ENCODE results near the gene UNC5C.

Gene UNC5C

DNA sequence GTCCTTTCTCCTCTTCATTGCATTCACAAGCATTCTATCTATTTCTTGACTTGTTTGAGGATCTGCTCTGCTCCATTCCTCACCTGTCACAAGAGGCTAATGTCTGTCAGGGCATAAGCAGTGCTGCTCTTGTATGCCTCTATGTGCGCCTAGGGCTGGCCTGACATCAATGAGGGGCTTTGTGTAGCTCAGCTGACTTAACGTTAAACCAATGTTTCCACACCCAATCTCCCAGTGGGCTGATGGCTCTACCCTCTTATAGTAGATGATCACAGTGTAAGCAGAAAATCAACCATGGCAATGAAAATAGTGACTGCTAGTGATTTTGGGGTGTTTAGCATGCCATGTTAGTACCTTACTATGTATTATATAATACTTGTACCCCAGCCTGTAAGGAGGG is 139.0 kb downstream of the UNC5C start:
- H3K27ac ChIP-seq (ENCODE audit: low read length): no peak overlapping the region
- no peaks in the 10 kb centered on the region for H3K4me1 ChIP-seq (ENCODE audit: control insufficient read depth, insufficient read depth, low read length)
- no peaks in the 10 kb centered on the region for H3K9me3 ChIP-seq (ENCODE audit: control insufficient read depth in 2 of 2, low read length in 2 of 2)
- H3K4me3 ChIP-seq (ENCODE audit: low read length in 2 of 2): no peak overlapping the region
- H3K27me3 ChIP-seq (ENCODE audit: control insufficient read depth in 1 of 2, insufficient read depth in 2 of 2, low read length in 2 of 2): no peaks in the 10 kb centered on the region
- H3K9ac ChIP-seq (ENCODE audit: low read length in 2 of 2): no peak overlapping the region
- H3K36me3 ChIP-seq (ENCODE audit: control insufficient read depth in 2 of 2, insufficient read depth in 2 of 2, low read length in 2 of 2): no peaks in the 10 kb centered on the region

DNA sequence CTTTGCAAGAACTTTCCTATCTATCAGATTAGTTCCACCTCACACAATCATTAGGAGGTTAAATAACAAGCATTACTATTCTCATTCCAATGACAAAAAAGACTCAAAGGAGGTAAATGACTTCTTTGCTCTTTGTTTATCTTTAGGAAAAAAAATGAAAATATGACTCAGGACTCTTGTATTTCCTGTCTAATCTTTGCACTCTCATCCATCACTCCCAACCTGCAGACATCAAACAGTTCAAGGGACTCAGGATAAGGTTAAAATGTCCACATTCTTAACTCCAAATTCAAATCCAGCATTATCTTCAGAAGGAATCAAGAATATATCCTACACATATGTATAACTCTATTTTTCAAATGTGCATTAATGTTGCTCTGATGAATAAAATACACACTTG is 139.6 kb downstream of the UNC5C start:
- no peak overlapping the region for H3K9ac ChIP-seq (ENCODE audit: low read length in 2 of 2)

DNA sequence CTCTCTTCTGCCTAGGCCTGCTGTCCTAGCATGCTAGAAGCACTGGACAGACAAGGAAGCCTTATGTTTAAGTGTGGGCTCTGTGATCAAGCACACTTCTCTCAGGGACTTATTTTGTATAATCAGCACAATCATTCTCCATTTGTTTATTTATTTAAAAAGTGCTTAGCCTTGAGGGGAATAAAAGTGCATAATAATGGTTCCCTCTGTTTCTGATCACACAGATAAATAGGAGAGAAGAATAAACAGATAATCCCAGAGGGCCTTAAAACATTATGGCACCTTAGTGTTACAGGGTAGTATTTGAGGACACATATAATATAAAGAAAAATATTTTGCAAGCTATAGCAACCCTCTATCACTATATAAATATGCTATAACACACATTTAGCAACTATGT is 146.5 kb downstream of the UNC5C start:
- H3K9ac ChIP-seq (ENCODE audit: low read length in 2 of 2): no peak overlapping the region
- no peaks in the 10 kb centered on the region for H3K36me3 ChIP-seq (ENCODE audit: control insufficient read depth in 2 of 2, insufficient read depth in 2 of 2, low read length in 2 of 2)
- no peak overlapping the region for H3K27ac ChIP-seq (ENCODE audit: low read length)
- H3K4me3 ChIP-seq (ENCODE audit: low read length in 2 of 2): no peak overlapping the region
- no peaks in the 10 kb centered on the region for H3K9me3 ChIP-seq (ENCODE audit: control insufficient read depth in 2 of 2, low read length in 2 of 2)
- H3K27me3 ChIP-seq (ENCODE audit: control insufficient read depth in 1 of 2, insufficient read depth in 2 of 2, low read length in 2 of 2): no peaks in the 10 kb centered on the region
- H3K4me1 ChIP-seq (ENCODE audit: control insufficient read depth, insufficient read depth, low read length): no peaks in the 10 kb centered on the region

More for the DNA sequence above, 139.6 kb downstream of the UNC5C start:
- Histone ChIP-seq H3K36me3 (ENCODE audit: control insufficient read depth in 2 of 2, insufficient read depth in 2 of 2, low read length in 2 of 2) (no peaks in the 10 kb centered on the region), H3K27ac (ENCODE audit: low read length) (no peak overlapping the region), H3K4me1 (ENCODE audit: control insufficient read depth, insufficient read depth, low read length) (no peaks in the 10 kb centered on the region), H3K4me3 (ENCODE audit: low read length in 2 of 2) (no peak overlapping the region), H3K27me3 (ENCODE audit: control insufficient read depth in 1 of 2, insufficient read depth in 2 of 2, low read length in 2 of 2) (no peaks in the 10 kb centered on the region), H3K9me3 (ENCODE audit: control insufficient read depth in 2 of 2, low read length in 2 of 2) (no peaks in the 10 kb centered on the region)

DNA sequence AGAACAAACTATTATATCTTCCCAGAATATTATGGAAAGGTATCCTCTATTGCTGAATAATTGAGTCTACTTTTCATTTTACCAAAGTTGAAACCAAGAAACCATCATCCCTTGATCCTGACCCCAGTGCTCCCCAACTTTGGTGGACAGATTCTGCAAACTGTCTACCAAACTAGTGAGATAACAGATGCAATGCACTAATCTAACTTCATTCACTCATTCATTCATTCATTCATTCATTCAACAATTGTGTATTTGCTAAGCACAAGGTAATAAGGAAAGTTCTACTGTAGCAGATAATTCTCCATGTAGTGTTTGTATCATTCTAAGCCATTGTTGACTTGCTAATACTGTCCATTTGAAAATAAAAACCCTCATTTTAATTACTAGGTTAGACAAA is 150.6 kb downstream of the UNC5C start:
- Histone ChIP-seq H3K4me3 (ENCODE audit: low read length in 2 of 2) (no peak overlapping the region), H3K9me3 (ENCODE audit: control insufficient read depth in 2 of 2, low read length in 2 of 2) (no peaks in the 10 kb centered on the region), H3K27me3 (ENCODE audit: control insufficient read depth in 1 of 2, insufficient read depth in 2 of 2, low read length in 2 of 2) (no peaks in the 10 kb centered on the region), H3K4me1 (ENCODE audit: control insufficient read depth, insufficient read depth, low read length) (no peaks in the 10 kb centered on the region), H3K36me3 (ENCODE audit: control insufficient read depth in 2 of 2, insufficient read depth in 2 of 2, low read length in 2 of 2) (no peaks in the 10 kb centered on the region), H3K9ac (ENCODE audit: low read length in 2 of 2) (no peak overlapping the region), H3K27ac (ENCODE audit: low read length) (no peak overlapping the region)

DNA sequence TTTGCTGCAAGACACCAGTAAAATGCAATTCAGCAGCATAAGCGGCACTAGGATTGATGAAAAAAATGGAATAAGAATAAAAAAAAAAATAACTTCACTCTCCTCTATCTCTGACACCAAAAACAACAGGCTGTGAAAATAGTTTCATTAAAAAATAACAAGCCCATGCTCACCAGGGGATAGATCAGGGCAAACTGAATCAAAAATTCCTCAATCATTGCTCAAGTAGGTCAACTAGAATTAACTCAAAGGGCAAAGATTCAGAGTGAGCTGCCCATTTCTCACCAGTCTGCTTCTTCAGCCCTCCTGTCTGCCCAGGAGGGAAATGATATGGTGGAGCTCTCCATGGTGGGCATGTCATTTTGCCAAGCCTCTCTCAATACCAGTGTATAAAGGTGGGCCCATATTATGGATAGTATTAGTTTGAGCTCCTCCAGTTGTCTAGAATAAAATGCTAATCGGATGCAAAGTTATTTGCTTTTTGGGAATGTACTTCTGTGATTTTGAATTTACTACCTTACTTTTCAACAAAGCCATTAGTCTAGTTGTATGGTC is 153.9 kb downstream of the UNC5C start:
- H3K4me3 ChIP-seq (ENCODE audit: low read length in 2 of 2): no peak overlapping the region
- H3K9ac ChIP-seq (ENCODE audit: low read length in 2 of 2): no peak overlapping the region
- no peaks in the 10 kb centered on the region for H3K9me3 ChIP-seq (ENCODE audit: control insufficient read depth in 2 of 2, low read length in 2 of 2)
- H3K36me3 ChIP-seq (ENCODE audit: control insufficient read depth in 2 of 2, insufficient read depth in 2 of 2, low read length in 2 of 2): no peaks in the 10 kb centered on the region
- no peaks in the 10 kb centered on the region for H3K27me3 ChIP-seq (ENCODE audit: control insufficient read depth in 1 of 2, insufficient read depth in 2 of 2, low read length in 2 of 2)
- no peaks in the 10 kb centered on the region for H3K4me1 ChIP-seq (ENCODE audit: control insufficient read depth, insufficient read depth, low read length)
- no peak overlapping the region for H3K27ac ChIP-seq (ENCODE audit: low read length)

DNA sequence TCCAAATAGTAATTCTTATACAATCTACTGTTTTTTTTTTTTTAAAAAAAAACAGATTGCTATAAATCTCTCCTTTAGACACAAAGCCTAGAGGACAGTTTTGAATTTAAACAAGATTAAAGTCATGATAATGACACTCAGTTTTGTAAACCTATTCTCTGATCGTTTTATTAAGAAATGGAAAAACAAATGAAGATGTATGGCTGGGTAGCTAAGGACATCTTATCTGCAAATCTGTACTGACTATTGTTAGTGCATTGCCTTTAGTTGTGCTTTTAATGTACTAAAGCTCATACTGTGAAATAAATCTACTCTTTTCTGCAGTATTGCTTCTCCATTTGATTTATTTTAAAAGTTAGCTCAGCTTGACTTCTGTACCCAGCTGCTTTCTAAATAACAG is 155.0 kb downstream of the UNC5C start:
- Histone ChIP-seq H3K27ac (ENCODE audit: low read length) (no peak overlapping the region), H3K9me3 (ENCODE audit: control insufficient read depth in 2 of 2, low read length in 2 of 2) (no peaks in the 10 kb centered on the region), H3K36me3 (ENCODE audit: control insufficient read depth in 2 of 2, insufficient read depth in 2 of 2, low read length in 2 of 2) (no peaks in the 10 kb centered on the region), H3K4me1 (ENCODE audit: control insufficient read depth, insufficient read depth, low read length) (no peaks in the 10 kb centered on the region), H3K9ac (ENCODE audit: low read length in 2 of 2) (no peak overlapping the region), H3K27me3 (ENCODE audit: control insufficient read depth in 1 of 2, insufficient read depth in 2 of 2, low read length in 2 of 2) (no peaks in the 10 kb centered on the region), H3K4me3 (ENCODE audit: low read length in 2 of 2) (no peak overlapping the region)

DNA sequence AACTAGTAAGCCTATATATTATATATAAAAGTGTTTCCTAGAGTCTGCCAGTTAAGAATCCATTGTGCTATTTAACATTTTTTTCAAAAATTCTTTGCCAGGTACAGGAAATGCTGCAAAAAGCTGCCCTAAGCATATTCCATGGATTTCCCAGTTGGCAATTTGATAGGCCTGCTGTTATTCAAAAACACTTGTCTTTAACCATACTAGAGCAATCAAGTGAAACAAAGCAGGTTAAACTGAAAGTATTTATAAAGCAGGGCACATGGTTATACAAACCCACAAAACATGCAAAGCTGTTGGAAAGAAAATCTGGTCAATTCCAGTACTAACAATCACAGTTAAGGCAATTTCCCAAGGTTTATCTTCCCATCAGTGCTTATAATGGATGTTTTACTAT is 159.9 kb downstream of the UNC5C start:
- no peak overlapping the region for H3K27ac ChIP-seq (ENCODE audit: low read length)

DNA sequence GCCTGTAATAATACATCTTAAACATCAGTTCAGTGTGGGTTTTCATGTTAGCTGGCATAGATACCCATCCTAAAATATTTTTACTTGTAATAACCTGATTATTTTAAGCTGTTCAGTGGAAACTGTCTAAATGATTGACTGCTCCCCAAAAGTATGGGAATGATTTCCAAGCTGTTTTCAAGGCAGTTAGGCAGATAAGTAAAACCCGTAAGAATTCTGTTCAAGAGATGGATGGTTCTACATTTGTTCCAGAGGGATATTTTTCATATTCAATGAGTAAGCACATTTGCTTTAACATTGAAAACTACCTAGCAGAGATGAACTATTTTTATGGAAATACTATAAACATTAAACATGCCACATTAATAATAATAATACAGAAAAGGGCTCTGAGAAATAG is 161.1 kb downstream of the UNC5C start:
- Histone ChIP-seq H3K9me3 (ENCODE audit: control insufficient read depth in 2 of 2, low read length in 2 of 2) (no peaks in the 10 kb centered on the region), H3K27ac (ENCODE audit: low read length) (no peak overlapping the region), H3K9ac (ENCODE audit: low read length in 2 of 2) (no peak overlapping the region), H3K36me3 (ENCODE audit: control insufficient read depth in 2 of 2, insufficient read depth in 2 of 2, low read length in 2 of 2) (no peaks in the 10 kb centered on the region), H3K27me3 (ENCODE audit: control insufficient read depth in 1 of 2, insufficient read depth in 2 of 2, low read length in 2 of 2) (no peaks in the 10 kb centered on the region), H3K4me1 (ENCODE audit: control insufficient read depth, insufficient read depth, low read length) (no peaks in the 10 kb centered on the region), H3K4me3 (ENCODE audit: low read length in 2 of 2) (no peak overlapping the region)

More for the DNA sequence above, 159.9 kb downstream of the UNC5C start:
- Histone ChIP-seq H3K36me3 (ENCODE audit: control insufficient read depth in 2 of 2, insufficient read depth in 2 of 2, low read length in 2 of 2) (no peaks in the 10 kb centered on the region), H3K9me3 (ENCODE audit: control insufficient read depth in 2 of 2, low read length in 2 of 2) (no peaks in the 10 kb centered on the region), H3K27me3 (ENCODE audit: control insufficient read depth in 1 of 2, insufficient read depth in 2 of 2, low read length in 2 of 2) (no peaks in the 10 kb centered on the region), H3K4me3 (ENCODE audit: low read length in 2 of 2) (no peak overlapping the region), H3K4me1 (ENCODE audit: control insufficient read depth, insufficient read depth, low read length) (no peaks in the 10 kb centered on the region), H3K9ac (ENCODE audit: low read length in 2 of 2) (no peak overlapping the region)

DNA sequence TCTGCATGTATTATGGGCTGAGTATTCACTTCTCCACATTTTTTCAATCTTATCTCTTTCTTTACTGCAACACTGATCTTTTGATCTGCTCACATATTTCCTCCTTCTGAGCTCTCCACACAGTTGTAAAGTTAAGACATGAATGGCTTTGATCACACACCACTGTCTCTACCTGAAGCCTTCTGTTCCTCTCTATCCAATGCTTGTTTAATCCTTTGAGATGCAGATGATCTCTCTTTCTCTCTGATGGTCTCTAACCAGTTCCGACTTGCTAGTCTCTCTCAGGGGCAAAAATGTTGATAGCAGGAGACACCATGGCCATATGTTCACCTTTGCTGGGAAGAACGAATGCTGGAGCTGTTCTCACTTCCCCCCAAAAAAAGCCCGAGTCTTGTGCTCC is 162.4 kb downstream of the UNC5C start:
- no peaks in the 10 kb centered on the region for H3K27me3 ChIP-seq (ENCODE audit: control insufficient read depth in 1 of 2, insufficient read depth in 2 of 2, low read length in 2 of 2)
- no peak overlapping the region for H3K9ac ChIP-seq (ENCODE audit: low read length in 2 of 2)
- H3K36me3 ChIP-seq (ENCODE audit: control insufficient read depth in 2 of 2, insufficient read depth in 2 of 2, low read length in 2 of 2): no peaks in the 10 kb centered on the region
- no peaks in the 10 kb centered on the region for H3K4me1 ChIP-seq (ENCODE audit: control insufficient read depth, insufficient read depth, low read length)
- no peak overlapping the region for H3K4me3 ChIP-seq (ENCODE audit: low read length in 2 of 2)
- no peak overlapping the region for H3K27ac ChIP-seq (ENCODE audit: low read length)
- no peaks in the 10 kb centered on the region for H3K9me3 ChIP-seq (ENCODE audit: control insufficient read depth in 2 of 2, low read length in 2 of 2)

DNA sequence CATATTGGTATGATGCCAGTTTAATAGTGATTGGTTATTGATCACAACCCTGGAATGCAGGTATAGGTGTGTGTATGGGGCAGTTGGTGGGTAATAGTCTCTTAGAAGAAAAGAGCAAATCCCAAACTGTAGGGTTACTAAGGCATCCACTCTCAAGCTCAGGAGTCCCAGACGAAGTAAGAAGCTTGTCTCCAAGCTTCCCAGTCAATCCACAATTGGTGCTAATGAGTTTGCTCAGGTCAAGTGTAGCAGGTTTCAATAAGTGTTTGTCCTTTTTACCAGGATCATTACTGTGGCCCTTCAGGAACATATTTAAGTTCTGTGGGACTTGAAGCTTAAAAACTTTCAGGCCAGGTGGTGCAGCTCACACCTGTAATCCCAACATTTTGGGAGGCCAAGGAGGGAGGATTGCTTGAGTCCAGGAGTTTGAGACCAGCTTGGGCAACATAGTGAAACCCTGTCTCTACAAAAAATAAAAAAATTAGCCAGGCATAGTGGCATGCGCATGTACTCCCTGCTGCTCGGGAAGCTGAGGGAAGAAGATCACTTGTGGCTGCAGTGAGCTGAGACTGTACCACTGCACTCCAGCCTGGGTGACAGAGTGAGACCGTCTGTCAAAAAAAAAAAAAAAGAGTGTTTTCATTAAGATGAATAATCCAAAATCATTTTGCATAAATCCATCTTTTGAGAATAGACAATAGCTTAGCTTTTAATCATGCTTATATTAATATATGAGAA is 166.8 kb downstream of the UNC5C start:
- no peak overlapping the region for H3K27ac ChIP-seq (ENCODE audit: low read length)
- no peaks in the 10 kb centered on the region for H3K27me3 ChIP-seq (ENCODE audit: control insufficient read depth in 1 of 2, insufficient read depth in 2 of 2, low read length in 2 of 2)
- H3K4me1 ChIP-seq (ENCODE audit: control insufficient read depth, insufficient read depth, low read length): no peaks in the 10 kb centered on the region
- no peak overlapping the region for H3K4me3 ChIP-seq (ENCODE audit: low read length in 2 of 2)
- H3K9ac ChIP-seq (ENCODE audit: low read length in 2 of 2): no peak overlapping the region
- H3K36me3 ChIP-seq (ENCODE audit: control insufficient read depth in 2 of 2, insufficient read depth in 2 of 2, low read length in 2 of 2): no peaks in the 10 kb centered on the region
- H3K9me3 ChIP-seq (ENCODE audit: control insufficient read depth in 2 of 2, low read length in 2 of 2): no peaks in the 10 kb centered on the region

DNA sequence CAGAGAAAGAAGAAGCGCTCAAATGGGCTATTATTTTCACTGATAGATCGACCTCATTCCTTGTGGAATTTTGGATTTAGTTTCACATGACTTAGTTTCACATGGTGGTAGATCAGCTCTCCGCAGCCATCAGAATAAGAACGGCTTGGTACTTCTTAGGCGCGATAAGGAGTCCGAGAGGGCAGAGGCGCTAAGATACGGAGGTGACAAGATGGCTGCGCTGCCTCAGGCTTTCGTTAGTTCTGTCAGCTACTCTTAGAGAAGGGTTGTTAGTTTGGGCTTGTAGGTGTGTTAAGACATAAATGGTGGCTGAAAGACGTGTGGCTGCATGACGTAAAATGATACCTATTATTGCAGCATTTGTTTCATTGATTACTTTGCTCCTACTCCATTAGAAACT is 169.1 kb downstream of the UNC5C start:
- Histone ChIP-seq H3K4me3 (ENCODE audit: low read length in 2 of 2) (no peak overlapping the region), H3K36me3 (ENCODE audit: control insufficient read depth in 2 of 2, insufficient read depth in 2 of 2, low read length in 2 of 2) (no peaks in the 10 kb centered on the region), H3K27me3 (ENCODE audit: control insufficient read depth in 1 of 2, insufficient read depth in 2 of 2, low read length in 2 of 2) (no peaks in the 10 kb centered on the region), H3K27ac (ENCODE audit: low read length) (no peak overlapping the region), H3K9me3 (ENCODE audit: control insufficient read depth in 2 of 2, low read length in 2 of 2) (no peaks in the 10 kb centered on the region), H3K4me1 (ENCODE audit: control insufficient read depth, insufficient read depth, low read length) (no peaks in the 10 kb centered on the region), H3K9ac (ENCODE audit: low read length in 2 of 2) (no peak overlapping the region)
